ENCODE data around the gene PRLHR. TPM values are rescaled to one million over a fixed set of nuclear protein-coding genes. Genes with fewer than 3 reads are reported as not detected.

Gene PRLHR
- total RNA-seq, 2 donors from 2014 or later = not detected

- no peak for ATAC-seq (ENCODE audit: insufficient number of reproducible peaks, low FRiP score, low read depth)
- H3K4me1 ChIP-seq (ENCODE audit: control insufficient read depth in 1 of 2, low read depth in 2 of 2) = no peaks in the 10 kb centered on the region
- no peak for DNase-seq (ENCODE audit: low spot score)
- no peaks in the 10 kb centered on the region for H3K9me3 ChIP-seq
- no peaks in the 10 kb centered on the region for H3K36me3 ChIP-seq
- H3K4me3 ChIP-seq = no peak overlapping the region
- no peak for TF ChIP-seq CTCF (IDR thresholded peaks at IDR 0.05)
- no peak overlapping the region for H3K27ac ChIP-seq
- H3K27me3 ChIP-seq (replicated peaks; ENCODE audit: insufficient read depth) = peaks cover 6% of the 10 kb centered on the region
Measured at GRCh38 chr10:118542745-118543144, 52.7 kb downstream of the PRLHR start.

- no peak for TF ChIP-seq CTCF (IDR thresholded peaks at IDR 0.05)
- Histone ChIP-seq H3K4me1 (ENCODE audit: control insufficient read depth in 1 of 2, low read depth in 2 of 2) (no peaks in the 10 kb centered on the region), H3K4me3 (no peak overlapping the region), H3K36me3 (no peaks in the 10 kb centered on the region), H3K9me3 (no peaks in the 10 kb centered on the region), H3K27ac (no peak overlapping the region), H3K27me3 (replicated peaks; ENCODE audit: insufficient read depth) (peaks cover 6% of the 10 kb centered on the region)
- ATAC-seq (ENCODE audit: insufficient number of reproducible peaks, low FRiP score, low read depth) = no peak
- DNase-seq (ENCODE audit: low spot score) = no peak
Measured at GRCh38 chr10:118542205-118542604, 53.2 kb downstream of the PRLHR start.

GRCh38 chr10:118541718-118542117, 53.7 kb downstream of the PRLHR start:
- no peaks in the 10 kb centered on the region for H3K4me1 ChIP-seq (ENCODE audit: control insufficient read depth in 1 of 2, low read depth in 2 of 2)
- no peak for DNase-seq (ENCODE audit: low spot score)
- H3K4me3 ChIP-seq = no peak overlapping the region
- no peaks in the 10 kb centered on the region for H3K9me3 ChIP-seq
- peaks cover 6% of the 10 kb centered on the region for H3K27me3 ChIP-seq (replicated peaks; ENCODE audit: insufficient read depth)
- no peaks in the 10 kb centered on the region for H3K36me3 ChIP-seq
- no peak for TF ChIP-seq CTCF (IDR thresholded peaks at IDR 0.05)
- ATAC-seq (ENCODE audit: insufficient number of reproducible peaks, low FRiP score, low read depth) = no peak
- no peak overlapping the region for H3K27ac ChIP-seq

Other genes with a start within 250 kb of the PRLHR start
- 10 to 100 TPM; 32.7 to 42.9 TPM for gene CACUL1, start 159.3 kb upstream of the PRLHR start, total RNA-seq

Data from thoracic aorta (tissue), 2 donors.